Transverse colon (tissue), 4 donors: ENCODE data around the gene CLIC4. TPM values are rescaled to one million over a fixed set of nuclear protein-coding genes. Genes with fewer than 3 reads are reported as not detected.
A peak's percentile ranks its signal among the peaks of the same experiment; 100 is the strongest.
"Not testable (repeated sequence)": the region's sequence is repeated elsewhere in the genome, so short reads cannot be mapped to it uniquely, and the experiment has no call there.

Source experiments
- DNase-seq: peaks from one replicate; pipeline ENCODE4 v3.0.0-alpha.2; 2019
- H3K27ac ChIP-seq, 4 donors: fragments of 200-600 bp; sonication (generic); 2 replicates each; pipeline ENCODE4 v1.5.1; 2016 to 2018; ENCODE audit warnings: inconsistent platforms in 4 of 4
- H3K27me3 ChIP-seq: fragments of 200-600 bp; sonication (generic); 2 replicates; pipeline ENCODE4 v1.5.1; 2017; ENCODE audit warnings: inconsistent platforms
- H3K36me3 ChIP-seq, 4 donors: fragments of 200-600 bp; sonication (generic); 2 replicates each; pipeline ENCODE4 v1.5.1; 2017 to 2019; ENCODE audit warnings: inconsistent platforms in 4 of 4
- H3K4me1 ChIP-seq, 4 donors: fragments of 200-600 bp; sonication (generic); 2 replicates each; pipeline ENCODE4 v1.5.1; 2017 to 2020; ENCODE audit warnings: inconsistent platforms in 4 of 4
- H3K4me3 ChIP-seq, 4 donors: fragments of 200-600 bp; sonication (generic); 1 replicate in 1 of 4; 2 replicates in 3 of 4; pipeline versions ENCODE4 v1.5.1 to v1.6.1; 2017 to 2019; ENCODE audit warnings: inconsistent platforms in 4 of 4
- H3K9me3 ChIP-seq, 2 donors: fragments of 200-600 bp; sonication (generic); 2 replicates each; pipeline ENCODE4 v1.5.1; 2017 to 2019; ENCODE audit warnings: inconsistent platforms in 2 of 2
- CTCF ChIP-seq, 5 experiments: fragments of 200-600 bp in 3 of 5; fragments of 450-650 bp in 2 of 5; sonication (generic) in 3 of 5; IDR thresholded peaks; 1 replicate in 2 of 5; 2 replicates in 3 of 5; pipeline ENCODE4 v1.5.1; 2016 to 2017; ENCODE audit warnings: antibody characterized with exemption in 5 of 5, inconsistent platforms in 3 of 5, mild to moderate bottlenecking in 2 of 5, moderate library complexity in 1 of 5
- EP300 ChIP-seq: sonication (generic); formaldehyde crosslinking; IDR thresholded peaks from one replicate; pipeline ENCODE4 v1.6.1; 2017; ENCODE audit warnings: antibody characterized with exemption, low read depth
- POLR2A ChIP-seq: fragments of 450-650 bp; IDR thresholded peaks from one replicate; pipeline ENCODE4 v1.6.1; 2016; ENCODE audit warnings: antibody characterized with exemption, mild to moderate bottlenecking, moderate library complexity
- POLR2AphosphoS5 ChIP-seq, 3 donors: sonication (generic); formaldehyde crosslinking; IDR thresholded peaks; one replicate each; pipeline ENCODE4 v1.6.1; 2016; ENCODE audit warnings: antibody characterized with exemption in 3 of 3
- WGBS, 2 donors: methylation state at CpG; one replicate each; pipeline ENCODE4 v1.1.5; 2018; ENCODE audit warnings: low coverage in 1 of 2; 5-methylcytosine and 5-hydroxymethylcytosine counted together
- in situ Hi-C, 4 donors: fragments of 200-750 bp; cut with MboI; loops; one replicate each; pipeline versions ENCODE4 v1.15.0 to v1.15.1; 2017; ENCODE audit warnings: low sequenced_read_pairs in 3 of 4, low pct_ligation_motif_present in 1 of 4, low pct_unique_long_range_greater_than_20kb in 1 of 4
- intact Hi-C: fragments of 100-400 bp; cut with DNase I; formaldehyde crosslinking; loops from one replicate; pipeline ENCODE4 v1.15.1; 2023; ENCODE audit warnings: low total_unique reads
- total RNA-seq, 4 donors: library from RNA; depleted of rRNA; stranded (reverse); fragments of >200 nt; gene quantifications; one replicate each; pipeline ENCODE4 v1.1.0, GENCODE V29; 2016

Gene CLIC4
- total RNA-seq, 4 donors from 2014 or later: 52.4 to 107 (median 65.0) TPM

- intact Hi-C loops (no loop called here), in situ Hi-C loops (no loop called here)
- Histone ChIP-seq H3K36me3 (no peaks in the 10 kb centered on the region), H3K4me1 (peaks cover 0 to 14% (median 11%) of the 10 kb centered on the region in 4 donors), H3K27ac (peak overlapping the region; percentile 68 to 81 (median 78)), H3K4me3 (peak overlapping the region in 3 of 4 donors; percentile 15 to 39 (median 15)), H3K27me3 (no peaks in the 10 kb centered on the region), H3K9me3 (no peaks in the 10 kb centered on the region)
- 22 to 38% methylated on average over 5 to 18 of the region's 18 CpGs for WGBS, 2 donors
- no peak for TF ChIP-seq CTCF (IDR thresholded peaks at IDR 0.05)
- no peak for TF ChIP-seq POLR2A
- no peak for TF ChIP-seq POLR2AphosphoS5 (IDR thresholded peaks at IDR 0.05)
- no peak for TF ChIP-seq EP300
- peak; percentile 82 for DNase-seq
Observed at GRCh38 chr1:24705260-24706073, 39.8 kb upstream of the CLIC4 start.

- in situ Hi-C loops, DNase-seq, H3K9me3 ChIP-seq, H3K27me3 ChIP-seq, H3K36me3 ChIP-seq, intact Hi-C loops: not testable (repeated sequence)
- H3K4me1 ChIP-seq: peaks cover 0 to 14% (median 11%) of the 10 kb centered on the region in 4 donors
- peak overlapping the region; percentile 68 to 81 (median 78) for H3K27ac ChIP-seq
- 79% methylated on average over 9 of the region's 9 CpGs; no CpG with 5 or more reads in 1 of the 2 donors for WGBS, 2 donors
- peak overlapping the region in 3 of 4 donors; percentile 15 to 39 (median 15) for H3K4me3 ChIP-seq
Observed at GRCh38 chr1:24706074-24706389, 39.2 kb upstream of the CLIC4 start.

- H3K4me1 ChIP-seq: peaks cover 0 to 14% (median 11%) of the 10 kb centered on the region in 4 donors
- no peaks in the 10 kb centered on the region for H3K9me3 ChIP-seq
- in situ Hi-C loops (no loop called here), intact Hi-C loops (no loop called here)
- 67% methylated on average over 4 of the region's 4 CpGs; no CpG with 5 or more reads in 1 of the 2 donors for WGBS, 2 donors
- no peaks in the 10 kb centered on the region for H3K27me3 ChIP-seq
- H3K4me3 ChIP-seq: no peak overlapping the region
- DNase-seq: no peak
- TF ChIP-seq CTCF (IDR thresholded peaks at IDR 0.05): no peak
- TF ChIP-seq POLR2AphosphoS5 (IDR thresholded peaks at IDR 0.05): no peak
- TF ChIP-seq POLR2A: no peak
- no peak for TF ChIP-seq EP300
- no peaks in the 10 kb centered on the region for H3K36me3 ChIP-seq
- H3K27ac ChIP-seq: no peak overlapping the region
Observed at GRCh38 chr1:24707687-24708086, 37.6 kb upstream of the CLIC4 start.

- DNase-seq: no peak
- H3K27ac ChIP-seq: no peak overlapping the region
- no peaks in the 10 kb centered on the region for H3K36me3 ChIP-seq
- in situ Hi-C loops (no loop called here), intact Hi-C loops (no loop called here)
- no peaks in the 10 kb centered on the region for H3K9me3 ChIP-seq
- H3K27me3 ChIP-seq: no peaks in the 10 kb centered on the region
- H3K4me1 ChIP-seq: peaks cover 0 to 14% (median 11%) of the 10 kb centered on the region in 4 donors
- TF ChIP-seq POLR2AphosphoS5 (IDR thresholded peaks at IDR 0.05) (no peak), POLR2A (no peak), EP300 (no peak), CTCF (IDR thresholded peaks at IDR 0.05) (no peak)
- H3K4me3 ChIP-seq: no peak overlapping the region
- WGBS, 2 donors: 88% methylated on average over 4 of the region's 4 CpGs; no CpG with 5 or more reads in 1 of the 2 donors
Observed at GRCh38 chr1:24708938-24709337, 36.3 kb upstream of the CLIC4 start.
